Measurements from ENCODE around the gene TMED6. TPM values are rescaled to one million over a fixed set of nuclear protein-coding genes. Genes with fewer than 3 reads are reported as not detected.
A peak's percentile ranks its signal among the peaks of the same experiment; 100 is the strongest.

Gene TMED6
- total RNA-seq, 1 donor, result 0.36 TPM

GRCh38 chr16:69316595-69317034, 35.0 kb downstream of the TMED6 start:
- no peak overlapping the region for H3K4me3 ChIP-seq (ENCODE audit: low read depth, low read length)
- no peak for TF ChIP-seq CTCF (IDR thresholded peaks at IDR 0.05; ENCODE audit: insufficient read depth, low read length)
- DNase-seq (ENCODE audit: low read depth), result no peak

- DNase-seq (ENCODE audit: low read depth), result no peak
- TF ChIP-seq CTCF (IDR thresholded peaks at IDR 0.05; ENCODE audit: insufficient read depth, low read length), result no peak
- no peak overlapping the region for H3K4me3 ChIP-seq (ENCODE audit: low read depth, low read length)
These were observed 35.9 kb downstream of the TMED6 start for GRCh38 chr16:69315486-69316311.

GRCh38 chr16:69314534-69314933, 37.1 kb downstream of the TMED6 start:
- DNase-seq (ENCODE audit: low read depth), result no peak
- TF ChIP-seq CTCF (IDR thresholded peaks at IDR 0.05; ENCODE audit: insufficient read depth, low read length), result no peak
- no peak overlapping the region for H3K4me3 ChIP-seq (ENCODE audit: low read depth, low read length)

- H3K4me3 ChIP-seq (ENCODE audit: low read depth, low read length), result no peak overlapping the region
- no peak for TF ChIP-seq CTCF (IDR thresholded peaks at IDR 0.05; ENCODE audit: insufficient read depth, low read length)
- no peak for DNase-seq (ENCODE audit: low read depth)
These were observed 38.1 kb downstream of the TMED6 start for GRCh38 chr16:69313469-69313868.

- TF ChIP-seq CTCF (IDR thresholded peaks at IDR 0.05; ENCODE audit: insufficient read depth, low read length), result no peak
- DNase-seq (ENCODE audit: low read depth), result no peak
- peak overlapping the region; percentile 88 for H3K4me3 ChIP-seq (ENCODE audit: low read depth, low read length)
These were observed 39.8 kb downstream of the TMED6 start for GRCh38 chr16:69311533-69312387.

GRCh38 chr16:69310653-69311532, 40.7 kb downstream of the TMED6 start, which contains the start of gene VPS4A:
TSS of gene VPS4A (plus strand) at chr16:69311350. CDS start at chr16:69311512, 162 bp downstream.
- peak; percentile 88 for TF ChIP-seq CTCF (IDR thresholded peaks at IDR 0.05; ENCODE audit: insufficient read depth, low read length)
- DNase-seq (ENCODE audit: low read depth), result peak; percentile 94

More at GRCh38 chr16:69310653-69311532, 40.7 kb downstream of the TMED6 start, which contains the start of gene VPS4A:
- peak within 1 kb of the TSS; percentile 88 for H3K4me3 ChIP-seq (ENCODE audit: low read depth, low read length)
